ENCODE measurements around the gene PPIL6. TPM values are rescaled to one million over a fixed set of nuclear protein-coding genes. Genes with fewer than 3 reads are reported as not detected.

PPIL6 gene
- under 1 TPM; 0.43 to 0.46 TPM for total RNA-seq

DNA sequence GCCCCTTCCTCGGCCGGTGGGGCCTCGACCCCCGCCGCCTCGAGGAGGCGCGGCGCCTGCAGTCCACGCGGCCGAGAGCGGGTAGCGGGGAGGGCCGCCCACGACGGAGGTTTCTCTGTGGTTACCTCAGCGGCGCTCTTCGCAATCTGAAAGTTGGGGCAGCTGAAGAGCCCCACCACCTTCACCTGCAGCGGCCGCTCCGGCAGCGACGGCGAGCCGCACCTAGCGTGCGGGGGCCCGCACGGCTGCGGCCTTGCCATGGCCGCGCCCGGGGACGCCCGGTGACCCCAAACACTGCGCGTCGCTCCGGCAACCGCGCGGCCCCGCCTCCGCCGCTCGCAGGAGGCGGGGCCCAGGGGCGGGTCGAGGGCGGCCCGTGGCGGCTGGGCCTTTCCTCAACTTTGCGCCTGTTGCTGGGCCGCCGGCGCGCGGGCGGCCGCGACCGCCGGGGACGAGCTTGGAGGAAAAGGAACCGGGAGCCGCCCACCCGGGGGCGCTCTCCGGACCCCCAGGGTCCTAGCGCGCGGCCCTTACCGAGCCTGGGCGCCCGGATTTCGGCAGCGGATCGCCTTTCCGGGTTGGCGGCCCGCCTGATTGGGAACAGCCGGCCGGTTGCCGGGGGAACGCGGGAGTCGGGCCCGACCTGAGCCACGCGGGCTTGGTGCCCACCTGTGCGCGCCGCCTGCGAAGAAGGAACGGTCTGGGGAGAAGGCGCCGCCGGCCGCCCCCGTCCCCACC is at the start of gene PPIL6, which contains the start of gene SMPD2:
Gene PPIL6, minus strand, starts transcription at position 298 of the 738 bp plus-strand sequence. Its CDS starts 38 bp downstream, at position 260.
Gene SMPD2, plus strand, starts transcription at position 394 of the 738 bp plus-strand sequence. CDS start 398 bp downstream, outside the sequence.
- H3K27me3 Mint-ChIP-seq, result no peaks in the 10 kb centered on the region
- POLR2A ChIA-PET, result interaction anchor here (1.1 to 3.5 kb wide), 8 partner anchors 10 to 67 kb away, joined by 3 to 37 read pairs (median 9); partner anchors contain the start of genes CD164, MICAL1 and ZBTB24
- H3K4me1 Mint-ChIP-seq (ENCODE audit: low read depth), result peaks cover 21% of the 10 kb centered on the region
- peak; percentile 84 for DNase-seq
- intact Hi-C loops (cut with micrococcal nuclease), result loop anchor here (1.0 to 5.0 kb wide), 6 partner anchors 15 to 346 kb away; partner anchors contain the start of genes AK9, CD164, CEP57L1 and FIG4
- CTCF ChIA-PET, result interaction anchor here (1.0 to 2.9 kb wide), 5 partner anchors 10 to 57 kb away, joined by 3 to 19 read pairs (median 8); partner anchors contain the start of gene MICAL1
- no peaks in the 10 kb centered on the region for H3K9me3 Mint-ChIP-seq
- H3K4me3 Mint-ChIP-seq, result peak within 1 kb of the TSS; percentile 87
- peak within 1 kb of the TSS; percentile 82 for H3K27ac Mint-ChIP-seq
- H3K36me3 Mint-ChIP-seq, result peaks cover 16% of the 10 kb centered on the region

DNA sequence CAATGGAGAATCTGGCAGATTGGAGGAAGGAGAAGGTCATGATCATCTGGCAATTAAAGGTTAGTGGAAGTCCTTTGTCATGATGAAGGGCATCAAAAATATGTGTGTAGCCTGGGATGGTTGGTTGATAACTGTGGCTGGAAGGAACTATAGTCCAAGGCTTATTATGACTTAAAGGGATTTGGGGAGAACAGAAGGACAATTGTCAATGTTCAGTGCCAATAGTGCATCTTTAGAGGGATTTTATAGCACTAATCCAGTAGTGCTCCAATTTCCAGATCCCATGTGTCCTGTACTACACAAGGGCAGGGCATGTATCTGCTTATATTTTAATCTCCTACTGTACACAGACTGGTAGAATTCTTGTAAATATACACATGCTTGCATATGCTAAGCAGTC is 47.6 kb upstream of the PPIL6 start:
- H3K9me3 Mint-ChIP-seq, result no peaks in the 10 kb centered on the region
- no peak overlapping the region for H3K27ac Mint-ChIP-seq
- no peak for DNase-seq
- ChIA-PET POLR2A (no interaction called here), CTCF (interaction anchor here (0.6 kb wide), 1 partner anchor 483 kb away, joined by 5 read pairs; no protein-coding TSS in a partner anchor)
- H3K36me3 Mint-ChIP-seq, result no peaks in the 10 kb centered on the region
- no peak overlapping the region for H3K4me3 Mint-ChIP-seq
- intact Hi-C loops (cut with micrococcal nuclease), result loop anchor here (10.0 kb wide), 1 partner anchor 1533 kb away; the partner anchor contains the start of gene SEC63
- no peaks in the 10 kb centered on the region for H3K27me3 Mint-ChIP-seq
- H3K4me1 Mint-ChIP-seq (ENCODE audit: low read depth), result peaks cover 31% of the 10 kb centered on the region

DNA sequence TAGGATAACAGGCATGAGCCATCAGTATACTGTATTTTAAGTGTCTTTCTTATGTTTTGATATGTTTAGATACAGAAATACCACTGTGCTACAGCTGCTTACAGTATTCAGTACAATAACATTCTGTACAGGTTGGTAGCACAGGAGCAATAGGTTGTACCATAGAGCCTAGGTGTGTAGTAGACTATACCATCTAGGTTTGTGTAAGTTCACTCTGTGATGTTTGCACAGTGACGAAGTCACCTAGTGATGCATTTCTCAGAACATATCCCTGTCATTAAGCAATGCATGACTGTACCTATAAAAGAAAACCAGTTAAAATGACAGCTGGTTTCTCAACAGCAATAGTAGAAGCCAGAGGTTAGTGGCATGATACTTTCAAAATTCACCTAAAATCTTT is 45.6 kb upstream of the PPIL6 start:
- Mint-ChIP-seq H3K27ac (peak overlapping the region; percentile 35), H3K36me3 (peaks cover 12% of the 10 kb centered on the region), H3K4me3 (no peak overlapping the region), H3K27me3 (no peaks in the 10 kb centered on the region), H3K9me3 (no peaks in the 10 kb centered on the region), H3K4me1 (ENCODE audit: low read depth) (peaks cover 33% of the 10 kb centered on the region)
- intact Hi-C loops (cut with micrococcal nuclease), result loop anchor here (10.0 kb wide), 1 partner anchor 1531 kb away; the partner anchor contains the start of gene SEC63
- no peak for DNase-seq
- POLR2A ChIA-PET, result no interaction called here
- CTCF ChIA-PET, result no interaction called here

DNA sequence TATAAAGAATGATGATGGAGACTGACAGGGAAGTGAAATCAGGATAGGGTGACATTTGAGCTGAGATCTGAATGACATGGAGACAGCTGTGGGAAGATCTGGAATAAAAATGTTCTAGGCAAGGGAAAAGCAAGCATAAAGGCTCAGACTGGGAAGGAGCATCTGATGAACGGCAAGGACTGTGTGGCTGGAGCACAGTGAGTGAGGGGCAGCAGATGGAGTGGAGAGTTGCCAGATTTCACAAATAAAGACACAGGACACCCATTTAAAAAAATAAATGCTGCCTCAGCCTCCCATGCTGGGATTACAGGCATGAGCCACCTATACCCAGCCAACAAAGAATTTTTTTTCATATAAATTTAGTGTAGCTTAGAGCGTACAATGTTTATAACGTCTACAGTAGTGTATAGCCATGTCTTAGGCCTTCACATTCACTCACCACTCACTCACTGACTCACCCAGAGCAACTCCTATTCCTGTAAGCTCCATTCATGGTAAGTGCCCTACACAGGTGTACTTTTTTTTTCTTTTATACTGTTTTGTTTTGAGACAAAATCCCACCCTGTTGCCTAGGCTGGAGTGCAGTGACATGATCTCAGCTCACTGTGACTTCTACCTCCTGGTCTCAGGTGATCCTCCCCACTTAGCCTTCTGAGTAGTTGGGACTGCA is 45.0 kb upstream of the PPIL6 start:
- peaks cover 34% of the 10 kb centered on the region for H3K4me1 Mint-ChIP-seq (ENCODE audit: low read depth)
- no peak overlapping the region for H3K4me3 Mint-ChIP-seq
- no peak for DNase-seq
- peaks cover 16% of the 10 kb centered on the region for H3K36me3 Mint-ChIP-seq
- intact Hi-C loops (cut with micrococcal nuclease), result loop anchor here (10.0 kb wide), 1 partner anchor 1531 kb away; the partner anchor contains the start of gene SEC63
- no peaks in the 10 kb centered on the region for H3K27me3 Mint-ChIP-seq
- POLR2A ChIA-PET, result no interaction called here
- CTCF ChIA-PET, result no interaction called here
- H3K9me3 Mint-ChIP-seq, result no peaks in the 10 kb centered on the region
- peak overlapping the region; percentile 35 for H3K27ac Mint-ChIP-seq

DNA sequence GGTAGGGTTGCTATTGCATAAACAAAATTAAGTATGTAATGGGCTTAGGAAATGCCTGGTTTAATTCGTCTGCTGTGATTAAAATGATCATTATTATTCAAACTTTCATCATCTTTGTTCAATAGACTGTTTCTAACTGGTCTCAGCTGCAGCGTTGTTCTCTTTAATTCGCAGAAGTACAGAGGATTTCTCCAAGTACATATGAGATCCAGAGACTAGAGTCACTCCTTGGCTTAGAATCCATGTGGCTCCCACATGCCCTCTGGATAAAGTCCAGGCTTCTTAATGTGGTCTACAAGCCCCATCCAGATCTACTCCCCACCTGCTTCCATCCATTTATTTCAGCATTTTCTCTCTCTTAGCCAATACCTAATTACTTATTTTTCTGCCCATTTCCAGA is 43.7 kb upstream of the PPIL6 start:
- H3K36me3 Mint-ChIP-seq, result peaks cover 23% of the 10 kb centered on the region
- no peak for DNase-seq
- H3K27me3 Mint-ChIP-seq, result no peaks in the 10 kb centered on the region
- CTCF ChIA-PET, result no interaction called here
- intact Hi-C loops (cut with micrococcal nuclease), result loop anchor here (5.0 to 10.0 kb wide), 4 partner anchors 33 to 1529 kb away; partner anchors contain the start of gene SEC63
- H3K27ac Mint-ChIP-seq, result no peak overlapping the region
- H3K4me1 Mint-ChIP-seq (ENCODE audit: low read depth), result peaks cover 38% of the 10 kb centered on the region
- no peaks in the 10 kb centered on the region for H3K9me3 Mint-ChIP-seq
- peak overlapping the region; percentile 65 for H3K4me3 Mint-ChIP-seq
- POLR2A ChIA-PET, result no interaction called here

DNA sequence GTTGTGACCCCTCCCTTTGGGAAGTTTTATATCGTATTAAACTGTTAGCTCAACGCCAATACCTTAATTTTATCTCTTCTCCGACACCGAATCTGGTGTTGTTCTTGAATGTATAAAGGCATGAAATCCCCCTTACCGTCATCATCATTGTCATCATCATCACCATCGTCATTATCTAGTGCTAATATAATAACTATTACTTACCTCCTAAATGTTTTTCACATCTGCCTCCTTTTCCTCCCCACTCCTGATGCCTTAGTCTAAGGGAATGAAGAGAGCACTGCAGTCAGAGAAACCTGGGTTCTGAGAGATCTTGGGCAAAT is 43.3 kb upstream of the PPIL6 start:
- Mint-ChIP-seq H3K27me3 (no peaks in the 10 kb centered on the region), H3K36me3 (peaks cover 27% of the 10 kb centered on the region), H3K4me3 (peak overlapping the region; percentile 65), H3K27ac (peak overlapping the region; percentile 44), H3K9me3 (no peaks in the 10 kb centered on the region), H3K4me1 (ENCODE audit: low read depth) (peaks cover 42% of the 10 kb centered on the region)
- DNase-seq, result no peak
- POLR2A ChIA-PET, result no interaction called here
- intact Hi-C loops (cut with micrococcal nuclease), result loop anchor here (1.0 to 10.0 kb wide), 10 partner anchors 8 to 1529 kb away; partner anchors contain the start of genes CDC40, CEP57L1, PPIL6 and SEC63
- CTCF ChIA-PET, result interaction anchor here (1.8 kb wide), 1 partner anchor 556 kb away, joined by 5 read pairs; no protein-coding TSS in a partner anchor

DNA sequence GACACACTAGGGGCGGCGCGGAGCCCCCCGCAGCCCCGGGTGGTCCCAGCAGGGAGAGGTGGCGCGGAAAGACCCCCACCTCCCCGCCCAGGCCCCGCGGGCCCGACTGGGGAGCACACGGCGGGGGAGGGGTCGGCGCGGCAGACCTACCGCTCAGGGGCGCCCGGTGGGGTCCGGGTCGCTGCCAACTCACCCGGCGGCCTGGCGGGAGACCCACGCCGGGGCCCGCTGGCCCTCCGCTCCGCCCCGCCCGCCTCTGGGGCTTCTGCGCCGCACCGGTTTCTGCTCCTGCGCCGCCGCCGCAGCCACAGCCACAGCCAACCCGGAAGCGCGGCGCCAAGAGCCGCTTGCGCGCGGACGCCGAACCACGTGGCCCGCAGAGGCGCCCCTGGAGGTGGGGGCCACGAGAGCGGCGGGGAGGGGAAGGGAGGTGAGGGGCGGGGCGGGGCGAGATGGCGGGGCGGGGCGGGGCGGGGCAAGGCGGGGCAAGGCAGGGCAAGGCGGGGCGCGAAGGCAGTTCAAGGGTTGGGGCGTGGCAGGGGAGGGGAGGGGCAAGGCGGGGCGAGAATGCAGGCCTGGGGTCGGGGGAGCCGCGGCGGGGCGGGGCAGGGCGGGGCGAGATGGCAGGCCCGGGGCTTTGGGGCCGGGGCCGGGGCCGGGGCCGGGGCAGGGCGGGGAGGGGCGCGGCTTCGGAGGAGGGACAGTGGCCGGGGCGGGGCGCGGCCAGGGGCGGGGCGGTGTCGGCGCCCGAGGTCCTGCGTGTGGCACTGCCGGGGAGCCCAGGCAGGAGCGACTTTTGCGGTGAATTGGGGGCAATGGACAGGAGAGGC is 42.7 kb upstream of the PPIL6 start, which contains the start of gene ZBTB24:
Gene ZBTB24, minus strand, starts transcription at position 315 of the 830 bp plus-strand sequence. CDS start 1,193 bp downstream, outside the sequence.
- peaks cover 48% of the 10 kb centered on the region for H3K4me1 Mint-ChIP-seq (ENCODE audit: low read depth)
- peak within 1 kb of the TSS; percentile 96 for H3K4me3 Mint-ChIP-seq
- intact Hi-C loops (cut with micrococcal nuclease), result loop anchor here (1.0 to 10.0 kb wide), 10 partner anchors 8 to 1528 kb away; partner anchors contain the start of genes CDC40, CEP57L1, PPIL6 and SEC63
- peak; percentile 93 for DNase-seq
- no peaks in the 10 kb centered on the region for H3K9me3 Mint-ChIP-seq
- CTCF ChIA-PET, result interaction anchor here (0.7 to 1.8 kb wide), 4 partner anchors 42 to 557 kb away, joined by 3 to 8 read pairs (median 6); partner anchors contain the start of genes CD164, PPIL6 and SMPD2
- H3K36me3 Mint-ChIP-seq, result peaks cover 30% of the 10 kb centered on the region
- H3K27ac Mint-ChIP-seq, result peak within 1 kb of the TSS; percentile 90
- H3K27me3 Mint-ChIP-seq, result no peaks in the 10 kb centered on the region
- POLR2A ChIA-PET, result interaction anchor here (0.5 to 2.5 kb wide), 11 partner anchors 8 to 1627 kb away, joined by 3 to 13 read pairs (median 5); partner anchors contain the start of genes CD164, MICAL1 and SMPD2

DNA sequence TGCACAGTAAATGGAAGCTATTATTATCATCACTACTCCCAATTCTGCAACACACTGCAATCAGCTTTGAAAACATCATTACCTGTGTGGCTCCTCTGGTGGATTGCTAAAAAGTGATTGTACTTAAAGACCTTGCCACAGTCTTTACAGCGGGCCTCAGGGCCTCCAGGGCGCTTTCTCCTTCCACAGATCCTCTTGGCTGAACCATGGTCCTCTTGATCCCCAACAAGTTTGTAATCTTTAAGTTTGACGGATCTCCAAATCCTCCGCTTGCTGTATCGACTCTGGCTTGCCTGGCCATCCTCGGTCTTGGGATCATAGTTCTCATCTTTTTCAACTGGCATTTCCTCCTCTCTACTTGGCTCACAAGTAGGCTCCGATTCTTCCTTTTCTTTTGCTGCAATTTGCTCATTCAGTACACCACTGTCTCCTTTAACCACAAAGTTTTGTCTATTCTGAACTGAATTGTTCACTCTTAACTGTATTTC is 40.6 kb upstream of the PPIL6 start:
- DNase-seq, result no peak
- Mint-ChIP-seq H3K4me1 (ENCODE audit: low read depth) (peaks cover 66% of the 10 kb centered on the region), H3K4me3 (peak overlapping the region; percentile 96), H3K27ac (peak overlapping the region; percentile 90), H3K27me3 (no peaks in the 10 kb centered on the region), H3K36me3 (peaks cover 45% of the 10 kb centered on the region), H3K9me3 (no peaks in the 10 kb centered on the region)
- CTCF ChIA-PET, result interaction anchor here (0.6 to 1.6 kb wide), 3 partner anchors 26 to 97 kb away, joined by 3 to 8 read pairs (median 3); partner anchors contain the start of genes MICAL1, PPIL6 and SMPD2
- POLR2A ChIA-PET, result interaction anchor here (1.0 to 2.5 kb wide), 4 partner anchors 15 to 99 kb away, joined by 3 to 13 read pairs (median 4); partner anchors contain the start of gene MICAL1
- intact Hi-C loops (cut with micrococcal nuclease), result loop anchor here (1.0 to 10.0 kb wide), 5 partner anchors 23 to 1526 kb away; partner anchors contain the start of gene SEC63

DNA sequence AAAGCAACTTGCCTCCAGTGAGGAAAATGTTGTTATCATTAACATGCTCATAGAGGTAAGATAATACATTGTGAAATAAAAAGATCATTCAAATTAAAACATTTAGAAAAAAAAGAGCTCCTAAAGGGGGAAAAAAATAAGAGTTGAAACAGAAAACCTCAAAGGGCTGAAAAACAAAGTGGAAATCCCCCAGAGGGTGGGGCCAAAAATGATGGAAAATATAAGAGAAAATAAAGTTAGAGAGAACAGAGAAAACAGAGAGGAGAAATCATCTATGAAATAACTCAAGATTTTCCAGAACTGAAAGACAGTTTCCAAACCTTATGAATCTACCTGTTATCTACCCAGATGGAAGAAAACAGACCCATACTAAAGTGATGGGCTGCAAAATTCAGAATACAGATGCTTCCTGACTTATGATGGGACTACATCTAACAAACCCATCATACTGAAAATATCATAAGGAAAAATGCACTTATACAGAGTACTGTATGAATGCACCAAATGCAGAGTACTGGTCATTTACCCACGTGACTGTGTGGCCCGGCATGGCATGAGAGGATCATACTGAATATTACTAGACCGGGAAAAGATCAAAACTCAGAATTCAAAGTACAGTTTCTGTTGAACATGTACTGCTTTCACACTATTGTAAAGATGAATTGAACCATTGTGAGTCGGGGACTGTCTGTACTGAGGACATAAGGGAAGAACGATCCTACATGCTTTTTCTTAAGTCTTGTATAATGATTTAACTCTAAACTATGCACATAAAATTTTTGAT is 38.6 kb upstream of the PPIL6 start:
- ChIA-PET POLR2A (interaction anchor here (1.1 to 1.7 kb wide), 5 partner anchors 16 to 97 kb away, joined by 3 to 6 read pairs (median 5); partner anchors contain the start of genes CD164, PPIL6 and SMPD2), CTCF (interaction anchor here (0.6 to 1.3 kb wide), 6 partner anchors 15 to 640 kb away, joined by 3 to 4 read pairs (median 4); no protein-coding TSS in a partner anchor)
- Mint-ChIP-seq H3K9me3 (no peaks in the 10 kb centered on the region), H3K4me1 (ENCODE audit: low read depth) (peaks cover 72% of the 10 kb centered on the region), H3K27ac (peak overlapping the region; percentile 87), H3K36me3 (peaks cover 57% of the 10 kb centered on the region), H3K27me3 (no peaks in the 10 kb centered on the region), H3K4me3 (peak overlapping the region; percentile 76)
- intact Hi-C loops (cut with micrococcal nuclease), result no loop called here
- DNase-seq, result no peak

DNA sequence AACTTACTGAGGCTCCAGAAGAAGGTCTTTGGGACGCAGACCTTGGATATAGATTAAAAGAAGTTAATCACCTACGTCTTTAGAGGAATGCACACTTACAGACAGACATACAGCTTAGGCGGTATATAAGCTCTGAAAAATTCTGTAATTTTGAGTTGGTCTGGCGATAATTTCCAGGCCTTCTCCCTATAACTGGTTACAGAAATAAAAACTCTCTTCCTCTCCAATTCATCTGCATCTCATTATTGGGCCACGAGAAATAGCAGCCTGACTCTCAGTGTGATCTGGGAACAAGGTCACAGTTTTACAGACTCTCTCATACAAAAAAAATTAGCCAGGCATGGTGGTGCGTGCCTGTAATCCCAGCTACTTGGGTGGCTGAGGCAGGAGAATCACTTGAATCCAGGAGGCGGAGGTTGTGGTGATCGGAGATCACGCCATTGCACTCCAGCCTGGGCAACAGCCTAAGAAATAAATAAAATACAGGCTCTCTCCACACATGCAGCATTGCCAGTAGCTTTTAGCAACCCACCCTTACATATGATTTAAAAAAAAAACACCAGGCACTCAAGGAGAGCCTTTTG is 37.9 kb upstream of the PPIL6 start:
- no peaks in the 10 kb centered on the region for H3K9me3 Mint-ChIP-seq
- DNase-seq, result no peak
- intact Hi-C loops (cut with micrococcal nuclease), result no loop called here
- POLR2A ChIA-PET, result interaction anchor here (1.1 to 1.2 kb wide), 3 partner anchors 19 to 96 kb away, joined by 4 to 6 read pairs (median 5); partner anchors contain the start of genes CD164, PPIL6 and SMPD2
- peaks cover 74% of the 10 kb centered on the region for H3K4me1 Mint-ChIP-seq (ENCODE audit: low read depth)
- no peaks in the 10 kb centered on the region for H3K27me3 Mint-ChIP-seq
- CTCF ChIA-PET, result interaction anchor here (0.6 to 1.3 kb wide), 6 partner anchors 15 to 641 kb away, joined by 3 to 4 read pairs (median 4); no protein-coding TSS in a partner anchor
- peaks cover 63% of the 10 kb centered on the region for H3K36me3 Mint-ChIP-seq
- peak overlapping the region; percentile 87 for H3K27ac Mint-ChIP-seq
- H3K4me3 Mint-ChIP-seq, result peak overlapping the region; percentile 76
